HG03354 (cell line): ENCODE data around the gene IGLL5.
"Not testable (repeated sequence)": the region's sequence is repeated elsewhere in the genome, so short reads cannot be mapped to it uniquely, and the experiment has no call there.

Source experiments
- ATAC-seq: cut with Tn5 transposase; IDR thresholded peaks from one replicate; pipeline ENCODE4 v1.9.1; 2021; ENCODE audit warnings: mild to moderate bottlenecking; ENCODE audit not compliant: unreplicated experiment, poor library complexity, severe bottlenecking

Gene IGLL5

GRCh38 chr22:22911327-22912134 lies 23.9 kb downstream of the IGLL5 start:
- ATAC-seq, result no peak

GRCh38 chr22:22912135-22912987 lies 24.7 kb downstream of the IGLL5 start:
- no peak for ATAC-seq

GRCh38 chr22:22912988-22913253 lies 25.3 kb downstream of the IGLL5 start:
- ATAC-seq, result no peak

GRCh38 chr22:22913989-22914388 lies 26.4 kb downstream of the IGLL5 start:
- ATAC-seq, result no peak

GRCh38 chr22:22914726-22915669 lies 27.4 kb downstream of the IGLL5 start:
- ATAC-seq, result no peak

- no peak for ATAC-seq
Observed at GRCh38 chr22:22915670-22916035, 28.0 kb downstream of the IGLL5 start.

- ATAC-seq, result no peak
Observed at GRCh38 chr22:22916215-22916951, 28.8 kb downstream of the IGLL5 start.

GRCh38 chr22:22916952-22917290 lies 29.3 kb downstream of the IGLL5 start:
- no peak for ATAC-seq

GRCh38 chr22:22917377-22917776 lies 29.8 kb downstream of the IGLL5 start:
- ATAC-seq, result no peak

- no peak for ATAC-seq
Observed at GRCh38 chr22:22918297-22918965, 30.8 kb downstream of the IGLL5 start.

GRCh38 chr22:22919041-22919440 lies 31.4 kb downstream of the IGLL5 start:
- ATAC-seq, result no peak

- ATAC-seq, result no peak
Observed at GRCh38 chr22:22920104-22920654, 32.6 kb downstream of the IGLL5 start.

- ATAC-seq, result no peak
Observed at GRCh38 chr22:22920910-22921550, 33.4 kb downstream of the IGLL5 start.

- ATAC-seq, result no peak
Observed at GRCh38 chr22:22921575-22921974, 34.0 kb downstream of the IGLL5 start.

- not testable (repeated sequence) for ATAC-seq
Observed at GRCh38 chr22:22922092-22922953, 34.7 kb downstream of the IGLL5 start.

GRCh38 chr22:22922954-22923319 lies 35.3 kb downstream of the IGLL5 start:
- ATAC-seq, result no peak

- no peak for ATAC-seq
Observed at GRCh38 chr22:22923379-22923778, 35.8 kb downstream of the IGLL5 start.

- no peak for ATAC-seq
Observed at GRCh38 chr22:22923930-22924329, 36.3 kb downstream of the IGLL5 start.
